ENCODE data around the gene MFN1. TPM values are rescaled to one million over a fixed set of nuclear protein-coding genes. Genes with fewer than 3 reads are reported as not detected.
"Not testable (repeated sequence)": the region's sequence is repeated elsewhere in the genome, so short reads cannot be mapped to it uniquely, and the experiment has no call there.

The MFN1 gene
- 38.7 and 50.9 TPM in 2 replicates for total RNA-seq (2014; rRNA removed; shearing (Covaris generic))

DNA sequence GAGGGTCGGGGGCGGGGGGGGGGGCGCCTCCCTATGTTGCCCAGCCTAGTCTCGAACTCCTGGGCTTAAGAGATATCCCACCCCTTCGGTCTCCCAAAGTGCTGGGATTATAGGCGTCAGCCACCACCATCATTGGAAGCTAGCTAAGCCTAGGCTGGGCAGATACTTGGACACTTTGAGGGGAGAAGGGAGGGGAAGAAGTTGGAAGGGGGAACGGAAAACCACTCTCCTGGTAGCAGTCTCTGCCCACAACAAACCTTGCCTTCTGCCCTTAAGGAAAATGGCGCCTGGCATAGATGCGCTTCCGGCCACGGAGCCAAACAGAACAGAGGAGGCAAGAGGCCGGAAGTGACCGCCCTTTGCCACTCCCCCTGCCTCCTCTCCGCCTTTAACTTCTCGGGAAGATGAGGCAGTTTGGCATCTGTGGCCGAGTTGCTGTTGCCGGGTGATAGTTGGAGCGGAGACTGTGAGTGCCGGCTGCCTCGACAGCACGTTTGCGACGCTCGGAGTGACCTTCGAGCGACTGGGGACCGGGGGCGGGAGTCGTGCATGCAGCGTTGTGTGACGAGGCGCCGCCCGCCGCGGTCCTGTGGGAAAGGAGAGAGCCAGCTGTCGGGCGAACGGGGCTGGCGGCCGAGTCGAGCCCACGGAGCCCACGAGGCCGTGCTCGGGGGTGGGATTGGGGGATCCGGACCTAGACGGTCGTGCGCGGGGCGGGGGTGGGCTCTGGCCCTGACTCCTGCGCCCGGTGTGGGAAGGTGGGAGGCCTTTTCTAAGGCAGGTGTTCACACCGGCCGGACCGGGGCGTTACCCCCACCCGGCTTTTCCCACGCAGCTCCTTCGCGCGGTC, at the start of gene MFN1:
Gene MFN1, plus strand, starts transcription at position 365 of the 850 bp plus-strand sequence. CDS start 1,143 bp downstream, outside the sequence.
- DNase-seq (ENCODE audit: low read depth) = peak; percentile 97

GRCh38 chr3:179297971-179298725, 49.4 kb upstream of the MFN1 start:
- no peak for DNase-seq (ENCODE audit: low read depth)

DNA sequence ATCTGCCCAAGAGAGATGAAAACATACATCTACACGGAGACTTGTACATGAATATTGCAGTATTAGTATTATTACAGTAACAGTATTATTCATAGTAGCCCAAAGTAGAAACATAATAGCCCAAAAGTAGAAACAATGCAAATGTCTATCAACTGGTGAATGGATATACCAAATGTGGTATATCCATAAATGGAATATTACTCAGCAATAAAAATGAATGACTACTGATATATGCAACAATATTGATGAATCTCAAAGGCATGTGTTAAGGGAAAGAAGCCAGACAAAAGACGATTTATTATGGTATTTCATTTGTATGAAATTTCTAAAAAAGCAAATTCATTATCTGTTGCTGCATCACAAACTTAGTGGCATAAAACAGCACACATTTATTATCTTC, 48.2 kb upstream of the MFN1 start:
- no peak for DNase-seq (ENCODE audit: low read depth)

DNA sequence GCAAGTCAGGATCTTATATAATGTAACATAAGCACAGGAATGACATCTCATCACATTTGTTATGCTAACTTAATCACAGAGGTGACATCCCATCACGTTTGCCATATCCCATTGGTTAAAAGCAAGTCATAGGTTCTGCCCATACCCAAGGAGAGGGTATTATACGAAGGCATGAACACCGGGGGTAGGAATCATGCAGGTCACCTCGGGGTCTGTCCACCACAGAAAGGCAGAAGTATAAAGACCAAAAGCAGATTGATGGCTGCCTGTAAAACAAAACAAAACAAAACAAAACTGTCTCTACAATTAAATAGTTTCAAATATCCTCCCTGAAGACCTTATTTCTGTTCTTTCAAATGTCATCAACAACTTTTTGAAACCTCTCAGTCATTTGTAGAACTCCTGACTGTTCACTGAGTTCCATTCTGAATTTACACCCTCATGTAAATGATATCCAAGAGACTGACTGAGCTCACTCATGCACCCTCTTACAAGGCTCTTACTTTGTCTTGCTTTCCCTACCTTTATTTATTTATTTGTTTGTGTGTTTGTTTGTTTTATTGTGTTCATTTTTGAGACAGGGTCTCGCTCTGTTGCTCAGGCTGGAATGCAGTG, 47.4 kb upstream of the MFN1 start:
- no peak for DNase-seq (ENCODE audit: low read depth)

DNA sequence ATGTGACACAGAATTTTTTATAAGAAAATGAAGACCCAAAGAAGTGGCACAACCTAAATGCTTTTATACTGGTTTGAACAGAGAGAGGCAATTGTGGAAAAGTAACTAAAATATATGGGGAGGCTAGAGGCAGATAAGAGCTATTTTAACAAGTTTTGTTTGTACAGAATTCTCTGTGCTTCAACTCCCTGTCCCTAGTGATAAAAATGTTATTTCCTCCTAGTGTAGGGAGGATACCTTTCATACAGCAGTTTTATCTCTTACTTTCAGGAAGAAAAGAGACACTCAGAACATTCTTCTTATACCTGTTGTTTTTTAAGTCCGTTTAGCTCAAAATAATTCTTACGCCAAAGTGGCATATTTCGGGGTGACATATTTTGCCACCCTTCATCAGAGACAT, 45.9 kb upstream of the MFN1 start:
- no peak for DNase-seq (ENCODE audit: low read depth)

DNA sequence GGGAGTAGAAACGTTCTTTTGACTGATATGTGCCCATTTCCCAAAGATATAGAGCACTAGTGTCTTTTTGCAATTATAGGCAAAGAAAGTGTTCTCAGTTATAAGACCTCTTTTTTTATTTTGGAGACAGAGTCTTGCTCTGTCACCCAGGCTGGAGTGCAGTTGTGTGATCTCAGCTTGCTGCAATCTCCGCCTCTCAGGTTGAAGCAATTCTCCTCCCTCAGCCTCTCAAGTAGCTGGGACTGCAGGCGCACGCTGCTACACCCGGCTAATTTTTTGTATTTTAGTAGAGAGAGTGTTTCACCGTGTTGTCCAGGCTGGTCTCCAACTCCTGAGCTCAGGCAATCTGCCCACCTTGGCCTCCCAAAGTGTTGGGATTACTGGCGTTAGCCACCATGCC, 45.4 kb upstream of the MFN1 start:
- no peak for DNase-seq (ENCODE audit: low read depth)

DNA sequence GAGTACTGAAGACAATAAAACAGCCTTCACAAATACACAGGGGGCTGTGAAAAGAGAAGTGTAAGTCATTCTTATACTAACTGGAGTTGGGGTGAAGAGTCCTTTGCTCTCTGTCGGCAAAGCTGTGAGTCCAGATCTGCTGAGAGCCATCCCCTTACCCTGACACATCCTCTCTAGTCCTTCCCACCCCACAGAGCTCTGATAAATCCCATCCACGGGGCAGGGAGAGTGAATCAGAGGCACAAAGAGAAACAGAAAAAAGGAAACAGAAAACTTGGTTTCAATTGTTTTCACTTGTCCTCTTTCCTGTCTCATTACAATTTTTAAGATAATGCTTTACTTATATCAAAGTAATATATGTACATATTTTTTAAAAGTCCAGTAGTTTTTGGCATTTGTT, 42.9 kb upstream of the MFN1 start:
- peak; percentile 22 for DNase-seq (ENCODE audit: low read depth)

GRCh38 chr3:179307362-179307761, 40.1 kb upstream of the MFN1 start:
- DNase-seq (ENCODE audit: low read depth) = not testable (repeated sequence)

DNA sequence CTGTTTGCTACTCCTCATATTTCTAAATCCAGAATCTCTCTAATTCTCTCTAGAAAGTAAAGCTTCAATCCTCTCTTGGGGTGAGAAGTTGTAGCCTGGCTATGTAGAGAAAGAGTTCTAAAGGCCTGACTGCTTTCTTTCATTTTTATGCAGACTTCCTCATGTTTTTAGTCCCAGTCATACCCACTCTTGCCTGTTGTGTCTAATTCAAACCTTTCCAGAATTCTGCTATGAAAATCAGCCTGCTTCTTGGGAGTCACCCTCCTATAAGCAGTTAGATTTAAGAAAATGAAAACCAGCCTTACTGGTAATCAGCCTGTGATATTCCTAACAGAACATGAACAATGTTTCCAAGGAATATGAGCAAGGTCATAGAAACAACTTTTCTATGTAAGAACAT, 39.5 kb upstream of the MFN1 start:
- DNase-seq (ENCODE audit: low read depth) = no peak

DNA sequence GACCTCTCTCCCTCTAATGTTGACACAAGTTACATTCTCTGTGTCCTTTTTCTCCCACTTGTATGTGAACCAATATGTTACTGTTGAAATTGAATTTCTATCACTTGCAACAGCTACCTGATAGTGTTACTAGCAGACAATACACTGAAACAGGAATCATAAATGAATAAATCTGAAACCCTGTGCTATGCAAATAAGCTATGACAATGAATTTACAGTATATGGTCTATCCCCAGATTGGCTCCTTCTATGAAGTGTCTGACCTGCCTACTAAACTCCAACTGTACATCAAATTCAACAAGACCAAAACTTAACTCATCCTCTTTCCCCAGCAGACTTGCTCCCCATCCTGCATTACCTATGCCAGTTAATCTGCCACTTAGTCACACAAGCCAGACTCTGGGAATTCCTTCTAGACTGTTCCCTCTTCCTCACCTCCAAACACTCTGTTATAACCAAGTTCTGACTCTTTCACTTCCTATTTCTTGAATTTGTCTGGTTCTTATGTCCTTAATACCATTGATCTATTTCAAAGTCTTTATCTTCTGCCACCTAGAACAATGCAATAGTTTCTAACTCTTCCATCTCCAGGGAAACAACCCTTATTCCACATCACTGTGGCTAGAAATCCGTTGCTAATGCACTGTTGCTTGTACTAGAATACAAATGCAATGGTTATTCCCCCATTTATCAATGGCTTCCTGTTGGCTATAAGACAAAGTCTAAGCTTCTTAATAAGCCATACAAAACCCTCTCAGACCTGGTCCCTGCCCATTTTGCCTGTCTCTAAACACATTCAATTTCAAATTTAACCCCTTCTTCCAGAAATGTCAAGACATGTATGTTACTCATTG, 38.1 kb upstream of the MFN1 start:
- no peak for DNase-seq (ENCODE audit: low read depth)

- DNase-seq (ENCODE audit: low read depth) = no peak
These were observed 28.6 kb upstream of the MFN1 start for GRCh38 chr3:179318876-179319275.

- peak; percentile 56 for DNase-seq (ENCODE audit: low read depth)
These were observed 25.7 kb upstream of the MFN1 start for GRCh38 chr3:179321668-179322285.

DNA sequence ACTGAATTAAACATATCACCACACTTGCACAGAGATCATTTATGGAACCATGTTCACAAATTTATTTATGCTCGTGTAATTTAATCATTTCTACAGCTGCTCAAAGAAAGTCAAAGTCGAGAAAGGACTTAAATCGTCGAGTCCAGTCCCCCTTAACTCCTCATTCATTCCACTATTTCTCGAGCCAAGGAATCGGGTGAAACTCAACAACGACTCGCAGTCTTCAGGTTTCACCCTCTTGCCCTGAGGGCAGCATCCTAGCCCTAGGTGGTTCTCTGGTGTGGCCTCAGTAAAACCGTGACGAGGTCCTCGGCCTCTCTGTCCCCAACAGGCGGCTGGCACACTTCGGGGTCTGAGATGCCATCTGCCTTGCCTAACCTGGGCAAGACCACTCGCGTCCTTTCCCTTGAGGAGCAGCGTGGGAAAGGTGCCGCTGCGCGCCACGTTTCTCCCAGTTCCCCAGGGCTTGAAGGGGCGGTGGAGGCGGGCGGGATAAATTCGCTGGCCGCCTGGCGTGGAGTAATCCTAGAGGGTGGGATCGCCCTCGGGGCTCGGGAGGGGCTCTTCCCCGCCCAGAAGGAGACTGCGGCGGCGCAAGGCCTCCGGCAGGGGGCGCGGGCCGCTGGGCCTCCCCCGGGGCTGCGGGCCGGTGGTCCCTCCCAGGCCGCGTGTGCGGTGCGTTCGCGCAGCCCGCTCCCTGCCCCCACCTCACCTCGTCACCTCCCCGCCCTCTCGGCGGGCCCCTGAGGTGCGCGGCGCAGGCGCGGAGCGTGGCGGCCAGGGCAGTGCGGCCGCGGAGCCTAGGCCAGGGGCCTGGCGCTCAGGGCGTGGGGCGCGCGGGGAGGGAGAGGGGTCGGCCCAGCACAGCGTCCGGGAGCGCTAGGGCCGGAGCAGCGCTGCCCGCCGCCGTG, 25.0 kb upstream of the MFN1 start, which contains the start of gene ZNF639:
Gene ZNF639, plus strand, starts transcription at position 746 of the 911 bp plus-strand sequence. CDS start 5,263 bp downstream, outside the sequence.
- DNase-seq (ENCODE audit: low read depth) = peak; percentile 95

DNA sequence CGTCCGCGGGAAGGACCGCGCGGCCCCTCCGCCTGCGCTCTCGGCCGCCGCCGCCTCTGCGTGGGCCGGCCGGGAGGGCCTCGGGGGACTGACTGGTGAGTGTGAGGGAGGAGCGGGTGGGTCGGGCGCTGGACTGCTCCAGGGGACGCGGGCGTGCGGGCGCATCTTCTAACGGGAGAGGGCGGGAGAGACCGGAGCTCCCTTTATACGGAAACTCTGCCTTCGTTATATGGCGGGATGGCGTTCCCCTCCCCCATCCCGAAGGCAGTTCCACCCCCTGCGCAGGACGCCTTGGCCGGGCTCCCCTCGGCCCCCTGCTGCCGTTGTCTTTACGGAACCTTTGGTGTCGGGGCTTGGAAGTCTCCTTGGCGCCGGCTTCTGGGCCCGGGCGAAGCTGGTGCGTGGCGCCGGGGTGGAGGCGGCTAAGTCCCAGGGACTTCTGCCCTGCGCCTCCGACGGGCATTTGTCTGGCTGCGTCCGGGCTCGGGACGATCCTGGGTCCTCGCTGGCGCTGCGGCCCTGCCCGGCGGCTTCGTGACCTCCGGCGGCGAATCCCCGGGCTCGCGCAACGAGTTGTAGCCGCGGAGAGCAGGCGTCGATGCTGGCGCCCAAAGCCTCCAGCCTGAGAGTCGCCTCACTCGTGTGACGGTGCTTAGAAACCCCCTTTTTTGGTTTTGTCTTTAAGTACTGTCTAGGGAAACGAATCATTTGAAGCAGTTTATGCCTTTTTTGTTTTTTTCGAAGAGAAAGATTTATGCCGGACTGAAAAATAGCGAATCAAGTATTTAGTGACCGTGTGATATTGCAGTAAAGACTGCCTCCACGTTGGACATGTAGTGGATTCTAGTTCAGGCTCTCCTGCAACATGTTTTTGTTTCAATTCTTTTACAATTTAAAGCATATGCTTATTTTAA, 24.1 kb upstream of the MFN1 start:
- DNase-seq (ENCODE audit: low read depth) = peak; percentile 77

DNA sequence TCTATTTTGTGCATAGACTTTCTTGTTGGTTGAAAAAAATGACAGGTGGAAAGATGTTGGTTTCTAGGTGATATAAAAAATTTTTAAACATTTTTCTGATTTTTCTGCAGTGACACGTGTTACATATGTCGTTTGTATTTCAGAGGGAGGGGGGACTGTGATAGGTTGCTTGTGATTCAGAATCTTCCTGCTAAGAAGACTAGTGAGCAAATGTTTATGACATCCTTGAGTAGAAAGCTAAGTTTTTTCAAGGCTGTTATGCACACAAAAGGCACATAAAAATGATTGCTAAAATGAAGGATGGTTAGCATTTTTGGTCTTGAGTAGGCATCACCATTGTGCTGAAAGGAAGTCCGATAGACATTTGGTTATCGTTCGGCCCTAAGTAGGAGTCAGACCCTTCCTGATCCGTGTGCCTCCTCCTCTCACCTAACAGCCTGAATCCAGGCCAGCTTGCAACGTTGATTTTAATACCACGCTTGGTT, 23.2 kb upstream of the MFN1 start:
- peak; percentile 15 for DNase-seq (ENCODE audit: low read depth)

DNA sequence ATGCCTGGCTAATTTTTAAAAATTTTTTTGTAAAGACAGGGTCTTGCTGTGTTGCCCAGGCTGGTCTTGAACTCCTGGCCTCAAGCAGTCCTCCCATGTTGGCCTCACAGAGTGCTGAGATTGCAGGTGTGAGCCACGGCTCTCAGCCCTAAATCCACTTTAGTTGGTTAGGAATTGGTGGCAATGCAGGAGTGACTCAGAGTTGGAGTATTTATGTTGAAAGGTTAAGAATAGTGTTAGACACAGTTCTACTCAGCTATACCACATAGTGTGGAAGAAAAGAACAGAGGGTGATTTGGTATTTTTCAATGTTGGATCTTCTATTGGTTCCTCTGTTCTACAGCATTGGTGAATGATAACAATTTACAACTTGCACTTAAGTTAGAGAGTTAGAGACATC, 17.1 kb upstream of the MFN1 start:
- DNase-seq (ENCODE audit: low read depth) = no peak

- no peak for DNase-seq (ENCODE audit: low read depth)
These were observed 15.3 kb upstream of the MFN1 start for GRCh38 chr3:179332240-179332639.

DNA sequence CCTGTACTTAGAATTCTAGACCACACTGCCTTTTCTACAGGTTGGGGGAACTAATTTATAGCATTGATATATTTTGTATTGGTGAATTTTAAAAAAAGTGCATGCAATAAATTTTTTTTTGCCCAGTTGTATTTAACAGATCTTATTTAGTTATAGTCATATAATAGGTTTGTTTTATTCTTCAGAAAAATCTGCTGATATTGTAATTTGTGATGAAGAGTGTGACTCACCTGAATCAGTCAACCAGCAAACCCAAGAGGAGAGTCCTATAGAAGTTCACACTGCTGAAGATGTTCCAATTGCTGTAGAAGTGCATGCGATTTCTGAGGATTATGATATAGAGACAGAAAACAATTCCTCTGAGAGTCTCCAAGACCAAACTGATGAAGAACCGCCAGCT, 14.4 kb upstream of the MFN1 start:
- no peak for DNase-seq (ENCODE audit: low read depth)

All from Daoy (cell line).